Pancreas (tissue), 10 donors: ENCODE measurements around the gene SLC39A11. TPM values are rescaled to one million over a fixed set of nuclear protein-coding genes. Genes with fewer than 3 reads are reported as not detected.

Source experiments
- ATAC-seq, 4 donors: fragments of 200-7000 bp; cut with Tn5 transposase; one replicate each; pipeline versions ENCODE4 v1.8.0 to v1.9.1; 2020; ENCODE audit warnings: mild to moderate bottlenecking in 4 of 4, moderate library complexity in 4 of 4
- DNase-seq, 6 donors: peaks; one replicate each; pipeline ENCODE4 v3.0.0-alpha.2; 2020
- FAIRE-seq: peaks from 2 replicates; lab custom pipeline; 2012; peaks lifted over from hg19 to GRCh38; lab: Jason Lieb, UNC
- H3K27ac ChIP-seq, 4 donors: fragments of 200-600 bp; sonication (generic); 1 replicate in 3 of 4; 2 replicates in 1 of 4; pipeline versions ENCODE4 v1.5.0 to v1.8.0; 2020
- H3K27me3 ChIP-seq, 4 donors: fragments of 200-600 bp; one replicate each; pipeline ENCODE4 v1.8.0; 2021
- H3K36me3 ChIP-seq, 3 donors: fragments of 200-600 bp; sonication (generic) in 1 of 3; one replicate each; pipeline versions ENCODE4 v1.5.0 to v1.8.0; 2020 to 2021
- H3K4me1 ChIP-seq, 3 donors: fragments of 200-600 bp; one replicate each; pipeline ENCODE4 v1.8.0; 2021
- H3K4me3 ChIP-seq, 4 donors: fragments of 200-600 bp; sonication (generic) in 2 of 4; one replicate each; pipeline versions ENCODE4 v1.5.0 to v1.8.0; 2020 to 2021
- H3K9me3 ChIP-seq, 4 donors: fragments of 200-600 bp; one replicate each; pipeline ENCODE4 v1.8.0; 2021
- CTCF ChIP-seq, 4 donors: fragments of 200-600 bp; sonication (generic) in 3 of 4; IDR thresholded peaks; one replicate each; pipeline versions ENCODE4 v1.5.0 to v1.8.0; 2021; ENCODE audit warnings: antibody characterized with exemption in 4 of 4
- WGBS, 2 donors: extraction: QIAGEN DNeasy Blood & Tissue Kit; methylation state at CpG; one replicate each; pipeline ENCODE4 v1.1.7; 2013; 5-methylcytosine and 5-hydroxymethylcytosine counted together
- intact Hi-C, 3 donors: fragments of 100-400 bp; cut with DNase I; formaldehyde crosslinking; loops; one replicate each; pipeline versions ENCODE4 v1.11.1 to v1.14.2; 2022
- polyA plus RNA-seq, 2 donors: library from polyadenylated mRNA; stranded (reverse); fragments of 200-250 nt; gene quantifications; one replicate each; pipeline ENCODE4 v1.2.3, GENCODE V29; 2013
- total RNA-seq, 6 donors: library from RNA; stranded (reverse); fragmentation: NEBNext Ultra II Directional in 4 of 6; extraction: Animal tissue kit (Norgen Biotek cat#: 25700) in 4 of 6; gene quantifications; one replicate each; pipeline versions ENCODE4 v1.2.1 to v1.2.4, GENCODE V29; 2021 to 2023
- donor health status: healthy with polysubstance abuse.
- donor health status: DM: no; HTN: no; CAD: no; lungs with moderate emphysema.
- donor health status: DM: no; HTN: no; CAD: no.
- donor health status: control.
- donor health status: control.
- donor health status: Bipolar disorder and iron deficiency.
- donor health status: DM: yes; HTN: yes; CAD: no.
- donor health status: DM: no; HTN: no; CAD: no.
- donor health status: DM: no; HTN: no; CAD: no.
- donor health status: DM: yes; HTN: yes; CAD: no.

SLC39A11 gene
- total and polyA plus RNA-seq, 8 donors = 7.9 to 32.9 (median 19.9) TPM

GRCh38 chr17:72974605-72975232 lies 117.8 kb downstream of the SLC39A11 start:
- no peak for ATAC-seq
- Histone ChIP-seq H3K27me3 (no peaks in the 10 kb centered on the region), H3K4me3 (no peak overlapping the region), H3K36me3 (no peaks in the 10 kb centered on the region), H3K9me3 (no peaks in the 10 kb centered on the region), H3K27ac (no peak overlapping the region), H3K4me1 (peaks cover 0 to 13% (median 7%) of the 10 kb centered on the region in 3 donors)
- no peak for FAIRE-seq
- intact Hi-C loops = no loop called here
- DNase-seq = no peak
- WGBS, 2 donors = 92 to 93% methylated on average over 4 of the region's 4 CpGs
- TF ChIP-seq CTCF (IDR thresholded peaks at IDR 0.05) = no peak

GRCh38 chr17:72972263-72972951 lies 120.1 kb downstream of the SLC39A11 start:
- Histone ChIP-seq H3K27ac (no peak overlapping the region), H3K4me1 (peaks cover 0 to 6% (median 6%) of the 10 kb centered on the region in 3 donors), H3K27me3 (no peaks in the 10 kb centered on the region), H3K36me3 (no peaks in the 10 kb centered on the region), H3K4me3 (no peak overlapping the region), H3K9me3 (no peaks in the 10 kb centered on the region)
- DNase-seq = no peak
- no peak for FAIRE-seq
- 49 to 52% methylated on average over 9 of the region's 9 CpGs for WGBS, 2 donors
- TF ChIP-seq CTCF (IDR thresholded peaks at IDR 0.05) = no peak
- ATAC-seq = peak in 1 of 4 donors; percentile 23
- intact Hi-C loops = no loop called here

- DNase-seq (no peak), FAIRE-seq (no peak), ATAC-seq (no peak)
- Histone ChIP-seq H3K27me3 (no peaks in the 10 kb centered on the region), H3K4me3 (no peak overlapping the region), H3K27ac (no peak overlapping the region), H3K4me1 (no peaks in the 10 kb centered on the region), H3K36me3 (no peaks in the 10 kb centered on the region), H3K9me3 (no peaks in the 10 kb centered on the region)
- 90 to 92% methylated on average over 11 of the region's 11 CpGs for WGBS, 2 donors
- TF ChIP-seq CTCF (IDR thresholded peaks at IDR 0.05) = no peak
- intact Hi-C loops = no loop called here
These were observed 121.1 kb downstream of the SLC39A11 start for GRCh38 chr17:72971226-72971880.

GRCh38 chr17:72970797-72971196 lies 121.7 kb downstream of the SLC39A11 start:
- no peak for ATAC-seq
- Histone ChIP-seq H3K36me3 (no peaks in the 10 kb centered on the region), H3K27ac (no peak overlapping the region), H3K4me1 (no peaks in the 10 kb centered on the region), H3K27me3 (no peaks in the 10 kb centered on the region), H3K4me3 (no peak overlapping the region), H3K9me3 (no peaks in the 10 kb centered on the region)
- no peak for FAIRE-seq
- 93 to 94% methylated on average over 10 of the region's 10 CpGs for WGBS, 2 donors
- DNase-seq = no peak
- TF ChIP-seq CTCF (IDR thresholded peaks at IDR 0.05) = no peak
- intact Hi-C loops = no loop called here
